ENCODE data around the gene MYO1E.
"Not testable (repeated sequence)": the region's sequence is repeated elsewhere in the genome, so short reads cannot be mapped to it uniquely, and the experiment has no call there.

MYO1E gene

GRCh38 chr15:59350421-59350732 lies 22.3 kb downstream of the MYO1E start:
- no peak for DNase-seq (ENCODE audit: low read depth)

GRCh38 chr15:59349680-59350420 lies 22.8 kb downstream of the MYO1E start:
- no peak for DNase-seq (ENCODE audit: low read depth)

GRCh38 chr15:59347915-59348314 lies 24.8 kb downstream of the MYO1E start:
- DNase-seq (ENCODE audit: low read depth): no peak

- no peak for DNase-seq (ENCODE audit: low read depth)
Observed at GRCh38 chr15:59346951-59347350, 25.7 kb downstream of the MYO1E start.

- DNase-seq (ENCODE audit: low read depth): no peak
Observed at GRCh38 chr15:59345326-59345725, 27.3 kb downstream of the MYO1E start.

- no peak for DNase-seq (ENCODE audit: low read depth)
Observed at GRCh38 chr15:59344311-59344710, 28.4 kb downstream of the MYO1E start.

GRCh38 chr15:59340325-59340724 lies 32.3 kb downstream of the MYO1E start:
- DNase-seq (ENCODE audit: low read depth): no peak

GRCh38 chr15:59339252-59339672 lies 33.4 kb downstream of the MYO1E start:
- DNase-seq (ENCODE audit: low read depth): no peak

GRCh38 chr15:59338414-59338813 lies 34.3 kb downstream of the MYO1E start:
- DNase-seq (ENCODE audit: low read depth): no peak

GRCh38 chr15:59336725-59337124 lies 35.9 kb downstream of the MYO1E start:
- not testable (repeated sequence) for DNase-seq (ENCODE audit: low read depth)

- no peak for DNase-seq (ENCODE audit: low read depth)
Observed at GRCh38 chr15:59335207-59335786, 37.4 kb downstream of the MYO1E start.

GRCh38 chr15:59334076-59334415 lies 38.6 kb downstream of the MYO1E start:
- DNase-seq (ENCODE audit: low read depth): no peak

- no peak for DNase-seq (ENCODE audit: low read depth)
Observed at GRCh38 chr15:59333401-59334075, 39.1 kb downstream of the MYO1E start.

GRCh38 chr15:59332009-59332408 lies 40.7 kb downstream of the MYO1E start:
- DNase-seq (ENCODE audit: low read depth): no peak

GRCh38 chr15:59330649-59331048 lies 42.0 kb downstream of the MYO1E start:
- no peak for DNase-seq (ENCODE audit: low read depth)

- no peak for DNase-seq (ENCODE audit: low read depth)
Observed at GRCh38 chr15:59329570-59330350, 42.9 kb downstream of the MYO1E start.

GRCh38 chr15:59329091-59329490 lies 43.6 kb downstream of the MYO1E start:
- no peak for DNase-seq (ENCODE audit: low read depth)

GRCh38 chr15:59327942-59328341 lies 44.7 kb downstream of the MYO1E start:
- no peak for DNase-seq (ENCODE audit: low read depth)

GRCh38 chr15:59326856-59327255 lies 45.8 kb downstream of the MYO1E start:
- DNase-seq (ENCODE audit: low read depth): no peak

- no peak for DNase-seq (ENCODE audit: low read depth)
Observed at GRCh38 chr15:59322056-59322759, 50.5 kb downstream of the MYO1E start.

GRCh38 chr15:59321000-59321689 lies 51.5 kb downstream of the MYO1E start:
- no peak for DNase-seq (ENCODE audit: low read depth)

All from T follicular helper cell (primary cell).